Mesodermal cell (in vitro differentiated cells): ENCODE data around the gene CAMSAP2. TPM values are rescaled to one million over a fixed set of nuclear protein-coding genes. Genes with fewer than 3 reads are reported as not detected.

ENCODE experiments used
- H3K27ac ChIP-seq: 2 replicates; pipeline ENCODE4 v1.7.0; 2013; ENCODE audit warnings: mild to moderate bottlenecking, low read depth, low read length, moderate library complexity; ENCODE audit not compliant: severe bottlenecking
- H3K36me3 ChIP-seq: 2 replicates; pipeline ENCODE4 v1.7.1; 2013; ENCODE audit warnings: mild to moderate bottlenecking, low read length, moderate library complexity; ENCODE audit not compliant: control insufficient read depth, insufficient read depth
- H3K4me1 ChIP-seq: one replicate; pipeline ENCODE4 v1.7.1; 2013; ENCODE audit warnings: mild to moderate bottlenecking, low read length; ENCODE audit not compliant: insufficient read depth, control insufficient read depth, poor library complexity, severe bottlenecking
- H3K4me3 ChIP-seq: 2 replicates; pipeline ENCODE4 v1.7.0; 2013; ENCODE audit warnings: low read length, control low read depth, mild to moderate bottlenecking; ENCODE audit not compliant: insufficient read depth, poor library complexity, severe bottlenecking; ENCODE audit errors: extremely low read depth
- H3K9me3 ChIP-seq: 2 replicates; pipeline ENCODE4 v1.7.1; 2013; ENCODE audit warnings: mild to moderate bottlenecking, low read length, moderate library complexity; ENCODE audit not compliant: control insufficient read depth
- WGBS, 2 experiments: methylation state at CpG; one replicate each; pipeline ENCODE4 v1.1.5; 2013; ENCODE audit warnings: missing lambda C conversion rate in 2 of 2; ENCODE audit not compliant: insufficient coverage in 2 of 2; 5-methylcytosine and 5-hydroxymethylcytosine counted together
- polyA plus RNA-seq, 2 experiments: library from polyadenylated mRNA; stranded (reverse); fragments of 50-300 nt; gene quantifications; one replicate each; pipeline ENCODE4 v1.2.3, GENCODE V29; 2013

Gene CAMSAP2, protein sequence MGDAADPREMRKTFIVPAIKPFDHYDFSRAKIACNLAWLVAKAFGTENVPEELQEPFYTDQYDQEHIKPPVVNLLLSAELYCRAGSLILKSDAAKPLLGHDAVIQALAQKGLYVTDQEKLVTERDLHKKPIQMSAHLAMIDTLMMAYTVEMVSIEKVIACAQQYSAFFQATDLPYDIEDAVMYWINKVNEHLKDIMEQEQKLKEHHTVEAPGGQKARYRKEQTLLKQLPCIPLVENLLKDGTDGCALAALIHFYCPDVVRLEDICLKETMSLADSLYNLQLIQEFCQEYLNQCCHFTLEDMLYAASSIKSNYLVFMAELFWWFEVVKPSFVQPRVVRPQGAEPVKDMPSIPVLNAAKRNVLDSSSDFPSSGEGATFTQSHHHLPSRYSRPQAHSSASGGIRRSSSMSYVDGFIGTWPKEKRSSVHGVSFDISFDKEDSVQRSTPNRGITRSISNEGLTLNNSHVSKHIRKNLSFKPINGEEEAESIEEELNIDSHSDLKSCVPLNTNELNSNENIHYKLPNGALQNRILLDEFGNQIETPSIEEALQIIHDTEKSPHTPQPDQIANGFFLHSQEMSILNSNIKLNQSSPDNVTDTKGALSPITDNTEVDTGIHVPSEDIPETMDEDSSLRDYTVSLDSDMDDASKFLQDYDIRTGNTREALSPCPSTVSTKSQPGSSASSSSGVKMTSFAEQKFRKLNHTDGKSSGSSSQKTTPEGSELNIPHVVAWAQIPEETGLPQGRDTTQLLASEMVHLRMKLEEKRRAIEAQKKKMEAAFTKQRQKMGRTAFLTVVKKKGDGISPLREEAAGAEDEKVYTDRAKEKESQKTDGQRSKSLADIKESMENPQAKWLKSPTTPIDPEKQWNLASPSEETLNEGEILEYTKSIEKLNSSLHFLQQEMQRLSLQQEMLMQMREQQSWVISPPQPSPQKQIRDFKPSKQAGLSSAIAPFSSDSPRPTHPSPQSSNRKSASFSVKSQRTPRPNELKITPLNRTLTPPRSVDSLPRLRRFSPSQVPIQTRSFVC (N-terminal part only)
- polyA plus RNA-seq (2013, experiment 1 of 2): 25.3 TPM
- polyA plus RNA-seq (2013, experiment 2 of 2): 28.4 TPM

DNA sequence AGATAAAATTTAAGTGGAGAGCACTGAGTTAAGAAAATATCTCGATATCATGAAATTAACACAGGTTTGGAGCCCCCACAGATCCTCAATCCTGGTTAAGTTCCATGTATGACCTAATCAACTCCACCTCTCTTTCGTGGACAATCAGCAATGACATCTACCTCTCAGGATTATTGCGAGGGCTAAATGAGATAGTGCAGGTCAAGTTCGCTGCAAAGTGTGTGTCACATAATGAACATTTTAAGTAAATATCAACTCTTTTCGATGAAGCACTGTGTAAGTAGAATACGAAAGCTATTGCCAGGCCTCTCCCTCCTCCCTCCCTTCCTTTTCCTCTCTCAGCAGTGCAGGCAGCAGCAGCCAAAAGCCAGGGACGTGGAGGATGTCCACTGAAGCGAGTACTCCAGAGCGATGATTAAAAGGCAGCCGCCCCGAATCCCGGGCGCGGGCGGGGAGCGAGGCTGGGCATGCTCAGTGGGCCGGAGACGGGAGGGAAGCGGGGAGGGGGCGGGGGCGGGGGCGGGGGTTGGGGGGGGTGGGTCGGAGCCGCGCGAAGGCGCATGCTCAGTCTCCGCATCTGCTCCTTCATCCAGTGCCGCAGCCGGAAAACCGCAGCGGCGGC is at the start of gene CAMSAP2:
TSS of gene CAMSAP2 (plus strand) at position 567 of the 622 bp plus-strand sequence. CDS start 935 bp downstream, outside the sequence.
- peaks cover 11% of the 10 kb centered on the region for H3K4me1 ChIP-seq
- peaks cover 8% of the 10 kb centered on the region for H3K36me3 ChIP-seq
- WGBS, 2 experiments: 11 to 31% methylated on average over 4 to 14 of the region's 33 CpGs
- H3K9me3 ChIP-seq: no peaks in the 10 kb centered on the region
- H3K27ac ChIP-seq: peak within 1 kb of the TSS; percentile 99
- peak within 1 kb of the TSS; percentile 86 for H3K4me3 ChIP-seq

DNA sequence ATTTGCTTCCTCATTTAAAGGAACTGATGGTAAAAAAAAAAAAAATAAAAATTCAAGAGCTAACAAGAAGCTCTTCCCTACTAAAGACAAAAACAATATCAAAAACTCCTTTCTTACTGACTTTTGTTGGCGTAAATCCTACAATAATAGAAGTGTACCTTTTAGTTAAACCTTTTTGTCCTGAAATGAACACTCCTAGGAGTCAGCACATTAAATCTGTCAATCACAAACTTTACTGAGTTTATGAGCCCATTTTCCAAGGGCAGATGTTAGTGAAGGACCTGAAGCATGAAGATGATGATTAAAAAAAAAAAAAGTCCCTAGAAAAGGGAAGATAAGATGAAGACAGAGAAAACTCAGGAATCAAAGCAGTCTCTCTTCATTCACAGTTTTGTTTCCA is 46.4 kb upstream of the CAMSAP2 start:
- Histone ChIP-seq H3K27ac (no peak overlapping the region), H3K36me3 (no peaks in the 10 kb centered on the region), H3K4me1 (no peaks in the 10 kb centered on the region), H3K4me3 (no peak overlapping the region), H3K9me3 (no peaks in the 10 kb centered on the region)
- no CpG with 5 or more reads among the region's 1 CpG for WGBS, 2 experiments

DNA sequence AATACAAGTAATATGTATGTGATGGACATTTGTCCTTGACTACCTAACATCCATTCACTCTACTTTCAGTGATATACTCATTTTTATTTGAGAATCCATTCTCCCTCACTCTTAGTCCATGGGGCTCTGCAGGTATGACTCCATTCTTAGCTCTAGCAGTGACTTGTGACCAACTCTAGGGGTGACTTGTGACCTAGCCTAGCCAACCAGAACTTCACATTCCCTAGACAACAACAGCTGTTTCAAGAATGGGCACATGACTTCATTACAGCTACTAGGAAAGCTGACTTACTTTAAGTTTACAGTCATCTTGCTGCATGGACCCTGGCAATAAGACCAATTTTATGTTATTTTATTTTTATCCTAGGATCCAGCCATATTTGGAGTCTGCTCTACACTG is 45.4 kb upstream of the CAMSAP2 start:
- Histone ChIP-seq H3K36me3 (no peaks in the 10 kb centered on the region), H3K9me3 (no peaks in the 10 kb centered on the region), H3K27ac (no peak overlapping the region), H3K4me1 (no peaks in the 10 kb centered on the region), H3K4me3 (no peak overlapping the region)

DNA sequence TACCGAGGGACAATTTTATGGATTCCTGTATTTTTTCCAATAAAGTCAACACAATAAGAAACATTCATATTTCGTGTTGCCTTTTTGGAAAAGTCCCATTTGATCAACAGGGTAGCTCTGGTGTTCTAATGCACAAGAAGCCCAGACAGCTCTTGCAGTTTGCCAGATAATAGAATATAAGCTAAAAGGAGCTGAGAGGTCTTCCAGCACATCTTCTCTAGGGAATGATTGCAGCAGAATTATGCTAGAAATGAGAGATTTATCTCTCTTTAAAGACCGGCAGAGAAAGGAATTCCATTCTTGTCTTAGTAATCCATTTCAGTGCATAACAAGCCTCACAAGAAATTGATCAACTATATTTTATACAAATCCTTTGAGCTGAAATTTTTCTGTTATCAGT is 44.0 kb upstream of the CAMSAP2 start:
- Histone ChIP-seq H3K4me3 (no peak overlapping the region), H3K36me3 (no peaks in the 10 kb centered on the region), H3K4me1 (peaks cover 3% of the 10 kb centered on the region), H3K27ac (no peak overlapping the region), H3K9me3 (no peaks in the 10 kb centered on the region)
- WGBS, 2 experiments: 78 to 86% methylated on average over 1 to 2 of the region's 3 CpGs

DNA sequence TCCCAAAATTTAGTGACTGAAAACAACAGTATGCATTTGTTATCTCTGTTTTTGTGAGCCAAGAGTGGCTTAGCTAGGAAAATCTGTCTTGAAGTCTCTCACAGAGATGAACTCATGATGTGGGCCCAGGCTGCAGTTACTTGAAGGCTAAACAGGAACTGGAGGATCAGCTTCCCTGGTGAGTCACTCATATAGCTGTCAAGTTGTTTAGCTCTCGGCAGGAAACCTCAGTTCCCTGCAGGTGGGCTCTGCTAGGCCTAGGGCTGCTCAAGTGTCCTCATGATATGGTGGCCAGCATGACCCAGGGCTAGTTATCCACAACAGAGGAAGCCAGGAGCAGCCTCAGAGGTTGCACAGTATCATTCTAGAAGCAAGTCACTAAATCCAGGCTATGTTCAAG is 38.8 kb upstream of the CAMSAP2 start:
- no peaks in the 10 kb centered on the region for H3K36me3 ChIP-seq
- 31 to 56% methylated on average over 1 of the region's 1 CpG for WGBS, 2 experiments
- H3K4me1 ChIP-seq: peaks cover 3% of the 10 kb centered on the region
- H3K27ac ChIP-seq: no peak overlapping the region
- no peaks in the 10 kb centered on the region for H3K9me3 ChIP-seq
- H3K4me3 ChIP-seq: no peak overlapping the region

DNA sequence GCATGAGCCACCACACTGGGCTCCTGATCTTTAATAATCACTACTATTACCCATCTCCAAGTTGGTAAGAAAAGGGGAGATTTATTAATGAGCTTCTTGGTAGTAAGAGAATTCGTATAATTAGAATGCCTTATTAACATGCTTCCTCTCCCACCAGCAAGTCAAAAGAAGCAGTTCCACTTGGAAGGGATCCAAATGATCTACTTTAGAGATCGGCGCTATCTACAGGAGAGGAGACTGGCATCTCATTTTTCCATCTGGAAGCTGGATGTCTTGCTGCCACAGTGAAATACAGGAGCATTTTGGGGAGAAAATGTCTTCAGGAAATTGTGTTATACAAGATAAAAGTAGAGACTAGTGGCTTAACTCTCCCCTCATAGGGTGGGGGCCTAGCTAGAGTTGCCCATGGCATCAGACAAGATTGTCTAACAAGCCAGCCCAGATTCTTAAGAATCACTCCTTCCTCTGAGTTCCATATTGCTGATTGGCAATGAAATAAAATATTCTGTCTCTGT is 33.6 kb upstream of the CAMSAP2 start:
- no peaks in the 10 kb centered on the region for H3K36me3 ChIP-seq
- H3K9me3 ChIP-seq: no peaks in the 10 kb centered on the region
- H3K4me3 ChIP-seq: no peak overlapping the region
- WGBS, 2 experiments: 100% methylated on average over 2 to 3 of the region's 3 CpGs
- peaks cover 7% of the 10 kb centered on the region for H3K4me1 ChIP-seq
- no peak overlapping the region for H3K27ac ChIP-seq

DNA sequence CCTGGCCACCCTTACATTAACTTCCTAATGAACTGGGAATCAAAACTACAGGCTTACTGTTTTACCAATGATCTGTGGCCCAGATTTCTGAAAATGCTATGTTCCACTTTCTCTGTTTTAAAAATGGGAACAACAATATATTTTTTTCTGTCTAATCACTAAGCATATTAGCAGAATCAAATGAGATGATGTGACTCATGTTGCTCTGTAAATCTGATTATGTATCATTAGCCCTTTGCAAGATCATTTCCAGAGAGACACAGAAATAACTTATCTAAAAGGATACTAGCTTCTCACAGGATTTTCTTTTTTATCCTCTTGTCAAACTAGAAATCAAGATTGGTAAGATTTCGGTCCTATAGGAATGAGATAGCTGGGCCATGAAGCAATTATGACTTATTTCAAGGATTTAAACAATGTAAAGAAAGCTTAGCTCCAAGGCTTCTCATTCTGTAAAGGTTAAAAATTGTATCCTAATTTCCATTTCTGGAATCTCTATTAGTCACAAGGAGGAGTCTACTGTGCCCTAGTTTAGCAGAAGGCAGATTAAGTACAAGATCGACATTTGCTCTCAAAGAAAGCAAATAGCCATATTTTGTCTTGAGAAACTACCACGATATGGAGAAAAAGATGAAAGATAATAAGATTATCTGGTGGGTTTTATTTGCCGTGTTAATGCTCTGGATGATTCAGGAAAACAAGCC is 32.4 kb upstream of the CAMSAP2 start:
- Histone ChIP-seq H3K9me3 (no peaks in the 10 kb centered on the region), H3K27ac (no peak overlapping the region), H3K4me1 (peaks cover 13% of the 10 kb centered on the region), H3K4me3 (no peak overlapping the region), H3K36me3 (no peaks in the 10 kb centered on the region)
- 80 to 94% methylated on average over 2 to 3 of the region's 4 CpGs for WGBS, 2 experiments

DNA sequence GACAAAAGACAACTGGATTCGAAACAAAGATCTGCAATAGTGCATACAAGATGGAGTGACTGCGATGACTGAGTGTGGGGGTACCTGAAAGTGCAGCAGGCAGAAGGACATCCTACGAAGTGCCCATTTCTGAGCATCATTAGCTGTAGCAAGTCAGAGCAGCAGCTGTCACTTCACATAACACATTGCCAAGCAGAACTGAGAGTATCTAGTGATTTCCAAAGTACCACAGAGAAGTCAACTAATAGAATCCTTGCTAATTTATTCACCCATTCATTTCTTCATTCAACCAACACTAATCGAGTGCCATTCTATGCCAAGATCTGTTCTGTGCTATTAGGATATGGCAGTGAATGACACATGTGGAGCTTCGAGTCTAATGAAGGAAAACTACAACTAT is 31.6 kb upstream of the CAMSAP2 start:
- Histone ChIP-seq H3K4me1 (peaks cover 13% of the 10 kb centered on the region), H3K9me3 (no peaks in the 10 kb centered on the region), H3K27ac (no peak overlapping the region), H3K4me3 (no peak overlapping the region), H3K36me3 (no peaks in the 10 kb centered on the region)
- 80 to 100% methylated on average over 2 to 3 of the region's 5 CpGs for WGBS, 2 experiments

DNA sequence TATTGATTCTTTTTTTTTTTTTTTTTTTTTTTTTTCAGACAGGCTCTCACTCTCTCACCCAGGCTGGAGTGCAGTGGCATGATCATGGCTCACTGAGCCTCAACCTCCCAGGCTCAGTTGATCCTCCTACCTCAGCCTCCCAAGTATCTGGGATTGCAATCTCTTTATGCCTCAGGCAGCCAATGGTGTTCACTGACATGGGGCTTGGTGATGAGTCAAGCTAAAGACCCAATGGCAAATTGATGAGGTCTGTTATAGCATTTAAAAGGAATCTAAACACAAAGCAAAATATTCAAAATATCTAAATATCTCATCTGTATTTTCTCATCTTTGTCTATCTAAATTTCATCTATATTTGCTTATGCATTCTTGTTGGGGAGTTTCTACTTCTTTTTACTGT is 30.5 kb upstream of the CAMSAP2 start:
- Histone ChIP-seq H3K27ac (no peak overlapping the region), H3K4me3 (no peak overlapping the region), H3K9me3 (no peaks in the 10 kb centered on the region), H3K4me1 (peaks cover 13% of the 10 kb centered on the region), H3K36me3 (no peaks in the 10 kb centered on the region)

DNA sequence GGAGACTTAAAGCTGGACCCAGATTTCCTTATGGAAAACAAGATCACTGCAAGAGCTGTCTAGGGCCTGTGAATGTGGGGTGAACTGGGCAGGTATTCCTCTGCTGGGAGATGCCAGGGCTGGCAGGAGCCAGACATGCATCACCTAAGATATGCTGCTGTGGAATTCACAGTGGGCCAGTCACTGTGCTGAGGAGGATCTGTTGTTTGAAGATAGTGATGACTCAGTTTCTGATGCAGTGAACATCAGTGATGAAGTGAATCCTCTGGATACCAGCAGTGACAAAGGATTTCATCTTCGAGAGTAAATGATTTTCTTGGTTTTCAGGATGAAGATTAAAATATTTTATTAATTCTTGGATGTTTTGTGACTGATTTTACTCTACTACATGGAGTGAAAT is 29.9 kb upstream of the CAMSAP2 start:
- Histone ChIP-seq H3K27ac (no peak overlapping the region), H3K9me3 (no peaks in the 10 kb centered on the region), H3K36me3 (no peaks in the 10 kb centered on the region), H3K4me3 (no peak overlapping the region), H3K4me1 (peaks cover 13% of the 10 kb centered on the region)
- no CpG with 5 or more reads among the region's 1 CpG for WGBS, 2 experiments
